ENCODE measurements around the gene SH2D5.

GRCh38 chr1:20751462-20751990 is 19.0 kb upstream of the SH2D5 start:
- TF ChIP-seq POLR2A (IDR thresholded peaks at IDR 0.05; ENCODE audit: borderline replicate concordance, extremely low read depth, insufficient read depth, insufficient read length): no peak
- no peak for TF ChIP-seq EZH2 (IDR thresholded peaks at IDR 0.05)
- TF ChIP-seq REST (IDR thresholded peaks at IDR 0.05; ENCODE audit: low read depth): no peak
- no peak for TF ChIP-seq CTCF (IDR thresholded peaks at IDR 0.05 in 2 of 3, conservative IDR thresholded peaks at IDR 0.05 in 1 of 3; ENCODE audit: borderline replicate concordance in 1 of 3, insufficient read depth in 1 of 3, low read depth in 2 of 3, low read length in 2 of 3)
- no peak for TF ChIP-seq RAD21 (IDR thresholded peaks at IDR 0.05; ENCODE audit: low read depth)
- no peak for TF ChIP-seq YY1 (IDR thresholded peaks at IDR 0.05; ENCODE audit: extremely low read depth, insufficient replicate concordance, low read depth, low read length)
- no peak for TF ChIP-seq CBX3 (IDR thresholded peaks at IDR 0.05; ENCODE audit: low read depth)
- TF ChIP-seq MAX (IDR thresholded peaks at IDR 0.05): no peak
- no peak for TF ChIP-seq EZH2phosphoT487 (IDR thresholded peaks at IDR 0.05; ENCODE audit: borderline replicate concordance)
- TF ChIP-seq ZNF274 (IDR thresholded peaks at IDR 0.05; ENCODE audit: low read depth, low read length): no peak
- TF ChIP-seq FOSL1 (IDR thresholded peaks at IDR 0.05; ENCODE audit: low read depth): no peak
- no peak for TF ChIP-seq POLR2AphosphoS5 (IDR thresholded peaks at IDR 0.05; ENCODE audit: low read depth, low read length)
